ENCODE measurements around the gene ENPP1.

ENPP1 gene

GRCh38 chr6:131924881-131925474 lies 117.2 kb downstream of the ENPP1 start (continued):
- TF ChIP-seq, protein P1, sequence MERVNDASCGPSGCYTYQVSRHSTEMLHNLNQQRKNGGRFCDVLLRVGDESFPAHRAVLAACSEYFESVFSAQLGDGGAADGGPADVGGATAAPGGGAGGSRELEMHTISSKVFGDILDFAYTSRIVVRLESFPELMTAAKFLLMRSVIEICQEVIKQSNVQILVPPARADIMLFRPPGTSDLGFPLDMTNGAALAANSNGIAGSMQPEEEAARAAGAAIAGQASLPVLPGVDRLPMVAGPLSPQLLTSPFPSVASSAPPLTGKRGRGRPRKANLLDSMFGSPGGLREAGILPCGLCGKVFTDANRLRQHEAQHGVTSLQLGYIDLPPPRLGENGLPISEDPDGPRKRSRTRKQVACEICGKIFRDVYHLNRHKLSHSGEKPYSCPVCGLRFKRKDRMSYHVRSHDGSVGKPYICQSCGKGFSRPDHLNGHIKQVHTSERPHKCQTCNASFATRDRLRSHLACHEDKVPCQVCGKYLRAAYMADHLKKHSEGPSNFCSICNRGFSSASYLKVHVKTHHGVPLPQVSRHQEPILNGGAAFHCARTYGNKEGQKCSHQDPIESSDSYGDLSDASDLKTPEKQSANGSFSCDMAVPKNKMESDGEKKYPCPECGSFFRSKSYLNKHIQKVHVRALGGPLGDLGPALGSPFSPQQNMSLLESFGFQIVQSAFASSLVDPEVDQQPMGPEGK (tag by site-specific recombination; IDR thresholded peaks at IDR 0.05): no peak
- TF ChIP-seq ZNF654 (tag by site-specific recombination; IDR thresholded peaks at IDR 0.05; ENCODE audit: low read depth): peak; percentile 88
- TF ChIP-seq ZNF146 (tag by site-specific recombination; IDR thresholded peaks at IDR 0.05): no peak
- no peak for TF ChIP-seq KLF1 (tag by site-specific recombination; IDR thresholded peaks at IDR 0.05)
- no peak for TF ChIP-seq ZNF148 (tag by site-specific recombination; IDR thresholded peaks at IDR 0.05; ENCODE audit: borderline replicate concordance)
- no peak for TF ChIP-seq ZNF23 (tag by site-specific recombination; IDR thresholded peaks at IDR 0.05; ENCODE audit: borderline replicate concordance)
- no peak for TF ChIP-seq ZNF560 (tag by site-specific recombination; IDR thresholded peaks at IDR 0.05; ENCODE audit: borderline replicate concordance)
- no peak for TF ChIP-seq ZNF24 (tag by site-specific recombination; IDR thresholded peaks at IDR 0.05)
- TF ChIP-seq ZNF530 (tag by site-specific recombination; IDR thresholded peaks at IDR 0.05; ENCODE audit: low read depth): no peak
- no peak for TF ChIP-seq KLF9 (tag by site-specific recombination; IDR thresholded peaks at IDR 0.05; ENCODE audit: low read depth)
- TF ChIP-seq ZNF133 (tag by site-specific recombination; IDR thresholded peaks at IDR 0.05): no peak
- no peak for TF ChIP-seq KLF10 (tag by site-specific recombination; IDR thresholded peaks at IDR 0.05)
- TF ChIP-seq ZNF521 (tag by site-specific recombination; IDR thresholded peaks at IDR 0.05): no peak
- TF ChIP-seq, protein P2, sequence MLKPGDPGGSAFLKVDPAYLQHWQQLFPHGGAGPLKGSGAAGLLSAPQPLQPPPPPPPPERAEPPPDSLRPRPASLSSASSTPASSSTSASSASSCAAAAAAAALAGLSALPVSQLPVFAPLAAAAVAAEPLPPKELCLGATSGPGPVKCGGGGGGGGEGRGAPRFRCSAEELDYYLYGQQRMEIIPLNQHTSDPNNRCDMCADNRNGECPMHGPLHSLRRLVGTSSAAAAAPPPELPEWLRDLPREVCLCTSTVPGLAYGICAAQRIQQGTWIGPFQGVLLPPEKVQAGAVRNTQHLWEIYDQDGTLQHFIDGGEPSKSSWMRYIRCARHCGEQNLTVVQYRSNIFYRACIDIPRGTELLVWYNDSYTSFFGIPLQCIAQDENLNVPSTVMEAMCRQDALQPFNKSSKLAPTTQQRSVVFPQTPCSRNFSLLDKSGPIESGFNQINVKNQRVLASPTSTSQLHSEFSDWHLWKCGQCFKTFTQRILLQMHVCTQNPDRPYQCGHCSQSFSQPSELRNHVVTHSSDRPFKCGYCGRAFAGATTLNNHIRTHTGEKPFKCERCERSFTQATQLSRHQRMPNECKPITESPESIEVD (tag by site-specific recombination; IDR thresholded peaks at IDR 0.05): no peak

DNA sequence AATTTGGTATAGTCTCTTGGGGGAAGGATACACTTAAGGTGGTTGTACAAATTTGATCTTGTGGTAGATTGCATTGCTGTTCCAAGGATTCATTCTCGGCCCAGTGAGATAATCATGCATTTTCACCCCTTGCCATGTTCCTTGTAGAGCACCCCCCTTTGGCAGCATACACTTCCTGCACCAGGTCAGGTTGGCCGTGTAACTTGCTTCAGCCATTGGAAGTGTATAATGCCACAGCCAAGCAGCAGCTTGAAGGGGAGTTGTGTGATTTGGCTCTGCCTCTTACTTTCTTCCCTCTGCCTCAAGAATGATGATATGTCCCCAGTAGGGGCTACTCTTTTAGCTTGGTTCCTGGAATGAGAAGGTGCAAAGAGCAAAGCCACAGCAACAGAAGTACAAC lies 121.4 kb downstream of the ENPP1 start:
- Histone ChIP-seq H3K4me1 (ENCODE audit: control insufficient read depth, insufficient read depth, low read length) (no peaks in the 10 kb centered on the region), H3K4me3 (ENCODE audit: low read depth, low read length) (no peak overlapping the region), H3K9me3 (ENCODE audit: control insufficient read depth, insufficient read depth, low read depth, low read length) (no peaks in the 10 kb centered on the region), H3K36me3 (ENCODE audit: control insufficient read depth in 2 of 2, insufficient read depth in 1 of 2, low read length in 2 of 2) (no peaks in the 10 kb centered on the region), H3K27ac (ENCODE audit: extremely low read depth, low read depth, low read length) (no peak overlapping the region)
- POLR2A ChIA-PET: no interaction called here
- CTCF ChIA-PET: interaction anchor here (0.7 to 7.1 kb wide), 7 partner anchors 14 to 350 kb away, joined by 3 to 113 read pairs (median 12); partner anchors contain the start of gene CCN2
- TF ChIP-seq ZNF138 (tag by site-specific recombination; IDR thresholded peaks at IDR 0.05; ENCODE audit: borderline replicate concordance) (no peak), SP7 (tag by site-specific recombination; IDR thresholded peaks at IDR 0.05) (no peak), ZNF529 (tag by site-specific recombination; IDR thresholded peaks at IDR 0.05; ENCODE audit: insufficient replicate concordance) (no peak), ZNF561 (tag by site-specific recombination; IDR thresholded peaks at IDR 0.05; ENCODE audit: borderline replicate concordance) (no peak)

All from HEK293 (cell line).